GM18861 (cell line): Measurements from ENCODE around the gene BAG2.
A peak's percentile ranks its signal among the peaks of the same experiment; 100 is the strongest.

Experiments
- ATAC-seq: cut with Tn5 transposase; IDR thresholded peaks from one replicate; pipeline ENCODE4 v1.9.1; 2021; ENCODE audit not compliant: unreplicated experiment

BAG2 gene

DNA sequence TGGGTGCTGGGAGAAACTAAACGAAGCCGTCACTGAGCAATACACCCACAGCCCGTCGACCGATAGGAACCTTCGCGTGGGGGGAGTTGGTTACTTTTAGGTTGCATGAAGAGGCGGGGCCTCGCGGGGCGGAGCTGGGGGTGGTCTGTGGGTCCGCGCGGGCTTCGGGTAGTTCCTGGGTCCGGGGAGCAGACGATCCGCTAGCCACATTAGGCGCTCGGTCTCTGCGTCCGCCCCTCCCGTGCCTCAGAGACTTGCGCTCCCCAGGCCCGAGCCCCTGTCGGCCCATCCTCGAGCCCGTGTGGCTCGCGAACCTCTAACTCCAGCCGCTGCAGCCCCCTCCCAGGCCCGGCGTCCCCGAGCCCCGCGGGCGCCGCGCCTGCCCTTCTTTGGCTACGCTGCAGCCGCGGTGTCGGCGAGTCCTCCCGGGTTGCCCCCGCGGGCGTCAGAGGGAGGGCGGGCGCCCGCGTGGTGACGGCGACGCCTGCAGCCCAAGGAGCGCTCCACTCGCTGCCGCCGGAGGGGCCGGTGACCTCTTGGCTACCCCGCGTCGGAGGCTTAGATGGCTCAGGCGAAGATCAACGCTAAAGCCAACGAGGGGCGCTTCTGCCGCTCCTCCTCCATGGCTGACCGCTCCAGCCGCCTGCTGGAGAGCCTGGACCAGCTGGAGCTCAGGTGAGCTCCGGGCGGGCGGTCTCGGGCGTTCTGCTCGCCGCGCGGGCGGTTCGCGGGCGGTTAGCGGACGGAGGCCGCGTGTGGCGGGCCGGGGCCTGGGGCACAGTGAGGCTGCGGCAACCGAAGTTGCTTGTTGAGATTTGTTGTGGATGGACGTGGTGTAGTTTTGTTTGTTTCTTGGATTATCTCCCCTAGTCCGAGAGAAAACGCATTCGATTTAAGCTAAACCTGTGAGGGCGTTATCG lies at the start of gene BAG2:
Gene BAG2 (plus strand): TSS at position 191 of the 920 bp plus-strand sequence. CDS start 372 bp downstream, at position 563.
- ATAC-seq = peak; percentile 88

DNA sequence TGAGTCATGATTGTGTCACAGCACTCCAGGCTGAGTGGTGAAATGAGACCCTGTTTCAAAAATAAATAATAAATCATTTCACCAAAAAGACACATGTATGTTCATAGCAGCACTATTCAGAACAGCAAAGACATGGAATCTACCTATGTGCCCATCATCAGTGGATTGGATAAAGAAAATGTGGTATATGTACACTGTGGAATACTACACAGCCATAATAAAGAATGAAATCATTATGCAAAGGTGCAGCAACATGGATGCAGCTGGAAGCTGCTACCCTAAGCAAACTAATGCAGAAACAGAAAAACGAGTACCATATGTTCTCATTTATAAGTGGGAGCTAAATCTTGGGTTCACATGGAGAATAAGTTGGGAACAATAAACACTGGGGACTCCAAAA lies 49.0 kb upstream of the BAG2 start:
- no peak for ATAC-seq

DNA sequence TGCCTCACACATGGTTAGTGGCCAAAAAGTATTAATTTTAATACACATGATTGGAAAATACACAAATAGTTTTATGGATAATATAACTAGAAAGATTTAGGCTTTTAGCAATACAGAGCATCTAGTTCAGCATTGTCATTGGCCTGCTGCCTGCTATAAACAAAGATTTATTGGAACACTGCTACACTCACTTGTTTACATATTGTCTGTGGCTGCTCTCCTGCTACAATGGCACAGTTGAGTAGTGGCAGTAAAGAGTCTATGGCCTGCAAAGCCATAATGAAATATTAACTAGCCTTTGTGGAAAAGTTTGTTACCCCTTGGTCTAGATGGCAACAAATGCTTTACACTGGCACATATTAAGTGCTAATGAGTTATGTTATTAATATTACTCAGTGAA lies 44.4 kb upstream of the BAG2 start:
- ATAC-seq = no peak

DNA sequence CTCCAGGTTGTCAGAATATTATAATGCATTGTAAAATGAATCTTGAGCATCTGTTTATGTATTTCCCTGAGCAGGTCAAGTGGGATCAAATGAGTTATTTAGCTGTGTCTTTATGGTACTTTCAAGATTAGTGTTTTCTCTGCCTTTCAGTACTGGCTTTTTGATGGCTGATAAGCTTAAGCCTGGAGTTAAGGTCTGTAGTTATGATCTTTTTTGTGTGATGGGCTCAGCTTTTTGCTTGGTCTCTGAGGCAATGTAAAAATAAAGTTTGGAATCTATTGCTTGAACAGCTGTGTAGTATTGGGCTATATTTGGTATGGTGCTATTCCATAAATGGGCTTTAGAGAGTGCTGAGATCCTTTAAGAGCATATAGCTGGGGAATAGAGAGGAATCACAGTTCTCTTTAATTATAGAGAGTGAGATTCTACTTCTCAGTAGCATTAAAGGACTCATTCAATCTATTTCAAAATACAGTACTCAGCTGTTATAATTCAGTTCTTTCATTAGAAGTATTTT lies 41.4 kb upstream of the BAG2 start:
- ATAC-seq = no peak

DNA sequence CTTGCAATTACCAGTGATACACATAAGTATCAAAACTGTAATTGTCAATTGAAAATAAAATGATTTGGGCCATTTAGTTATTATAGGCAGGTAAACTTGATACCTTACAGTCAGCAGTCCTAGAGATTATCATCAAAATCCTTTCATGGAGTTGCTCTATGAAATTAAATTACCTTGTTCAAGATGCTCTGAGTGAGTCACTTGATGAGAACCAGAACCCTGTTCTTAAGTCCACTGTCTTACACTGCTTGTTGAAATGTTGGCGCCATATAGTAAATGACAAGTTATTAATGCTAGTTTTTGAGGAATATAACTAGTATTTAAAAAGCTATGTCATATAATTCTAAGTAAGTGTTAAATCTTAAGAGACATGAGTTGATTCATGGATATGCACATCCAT lies 37.2 kb upstream of the BAG2 start:
- ATAC-seq = no peak

DNA sequence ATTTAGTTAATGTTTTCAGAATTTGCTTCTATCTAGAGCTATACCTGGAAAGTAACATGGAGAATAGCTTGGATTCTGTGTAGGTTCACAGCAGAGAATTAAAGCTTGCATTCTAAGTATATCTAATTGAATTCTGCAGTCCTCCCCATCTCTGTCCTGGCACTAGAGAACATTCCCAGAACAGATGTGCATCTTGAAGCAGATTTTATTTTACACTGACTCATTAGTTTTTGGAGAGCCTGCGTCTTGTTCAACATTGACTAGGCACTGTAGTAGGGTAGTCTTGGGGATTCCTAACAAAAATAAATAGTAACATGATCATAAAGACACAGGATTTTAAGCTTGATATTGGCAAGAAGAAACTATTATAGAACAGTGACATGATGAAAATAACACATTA lies 36.2 kb upstream of the BAG2 start:
- no peak for ATAC-seq

DNA sequence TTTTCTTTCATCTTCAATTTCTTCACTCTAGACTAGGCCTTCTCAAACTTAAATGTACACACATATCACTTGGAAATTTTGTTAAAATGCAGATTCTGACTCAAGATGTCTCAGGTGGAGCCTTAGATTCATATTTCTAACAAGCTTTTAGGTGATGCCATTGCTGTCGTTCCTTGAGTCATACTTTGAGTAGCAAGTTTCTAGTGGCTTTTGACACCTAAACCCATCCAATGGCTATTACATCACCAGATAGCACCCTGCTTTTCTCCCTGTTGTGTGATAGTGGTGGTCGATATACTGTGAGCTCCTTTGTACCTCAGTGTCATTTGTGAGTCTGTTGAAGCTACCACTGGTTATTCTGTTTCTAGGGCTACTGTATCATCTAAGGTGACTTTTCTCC lies 34.8 kb upstream of the BAG2 start:
- ATAC-seq = no peak

DNA sequence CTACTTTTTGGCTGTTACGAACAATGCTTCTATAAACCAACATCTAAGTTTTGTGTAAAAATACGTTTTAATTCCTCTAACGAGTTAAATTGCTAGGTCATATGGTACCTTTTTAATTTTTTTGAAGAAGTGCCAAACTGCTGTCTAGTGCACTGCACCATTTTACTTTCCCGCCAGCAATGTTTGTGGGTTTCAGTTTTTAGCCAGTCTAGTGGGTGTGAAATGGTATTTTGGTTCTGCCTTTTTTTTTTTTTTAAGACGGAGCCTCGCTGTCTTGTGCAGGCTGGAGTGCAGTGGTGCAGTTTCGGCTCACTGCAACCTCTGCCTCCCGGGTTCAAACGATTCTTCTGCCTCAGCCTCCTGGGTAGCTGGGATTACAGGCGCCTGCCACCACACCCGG lies 34.1 kb upstream of the BAG2 start:
- ATAC-seq = no peak

DNA sequence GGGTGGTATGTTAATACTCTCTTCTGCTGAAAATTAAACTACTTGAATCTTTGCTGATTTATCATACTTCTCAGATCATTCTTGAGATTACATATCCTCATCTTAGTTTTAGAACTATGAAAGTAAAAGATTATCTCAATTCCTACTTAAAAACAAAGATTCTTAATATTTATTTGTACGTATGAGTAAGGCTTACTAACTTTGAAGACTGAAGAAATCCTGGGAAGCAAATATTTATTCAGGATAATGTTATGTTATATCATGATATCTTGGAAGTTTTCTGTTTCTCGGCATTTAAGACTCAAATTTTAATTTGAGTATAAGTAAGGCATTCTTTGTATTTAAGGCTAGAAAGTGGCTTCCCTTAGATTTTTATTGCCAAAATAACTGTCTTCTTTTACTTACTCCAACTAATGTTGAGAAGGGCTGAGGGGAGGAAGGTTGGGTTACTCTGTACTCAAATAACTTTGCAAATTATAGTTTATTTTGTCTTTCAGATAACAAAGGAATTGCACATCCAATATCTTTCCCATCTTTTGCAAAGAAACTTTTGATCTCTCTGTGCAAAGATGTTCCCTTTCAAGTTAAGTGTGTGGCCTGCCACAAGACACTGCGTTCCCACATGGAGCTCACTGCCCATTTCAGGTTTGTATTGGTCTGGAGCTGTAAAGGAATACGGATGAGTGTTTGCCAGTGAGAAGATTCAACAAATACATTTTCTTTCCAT lies 30.5 kb upstream of the BAG2 start:
- no peak for ATAC-seq

DNA sequence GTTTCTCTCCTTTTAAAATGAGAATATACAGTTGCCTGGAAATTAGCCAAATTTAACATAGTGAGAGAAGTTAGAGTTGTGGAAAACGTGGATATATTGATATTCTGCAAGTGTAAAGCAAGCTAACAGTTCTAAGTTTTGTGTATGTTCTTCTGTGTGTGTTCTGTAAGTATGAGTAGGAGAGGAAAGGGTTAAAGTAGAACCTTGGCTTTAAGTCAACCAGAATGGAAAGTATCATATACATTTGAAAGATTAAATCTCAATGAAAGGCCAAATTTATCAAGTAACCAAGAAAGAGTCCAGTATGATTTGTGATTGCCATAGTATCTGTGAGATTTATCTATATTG lies 30.0 kb upstream of the BAG2 start:
- ATAC-seq = no peak

DNA sequence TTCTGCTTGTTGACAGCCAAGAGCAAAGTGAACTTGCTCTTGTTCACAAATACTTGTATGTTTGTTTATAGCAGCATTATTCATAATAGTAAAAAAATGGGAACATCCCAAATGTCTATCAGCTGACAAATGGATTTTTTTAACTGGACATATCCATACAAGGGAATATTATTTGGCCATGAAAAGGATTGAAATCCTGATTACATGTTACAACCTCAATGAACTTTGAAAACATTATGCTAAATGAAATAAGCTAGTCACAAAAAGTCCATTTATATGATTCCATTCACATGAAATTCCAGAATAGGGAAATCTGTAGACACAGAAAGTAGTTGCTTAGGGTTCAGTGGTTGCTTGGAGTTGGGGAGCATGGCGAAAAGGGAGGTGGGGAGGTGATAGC lies 28.4 kb upstream of the BAG2 start:
- no peak for ATAC-seq

DNA sequence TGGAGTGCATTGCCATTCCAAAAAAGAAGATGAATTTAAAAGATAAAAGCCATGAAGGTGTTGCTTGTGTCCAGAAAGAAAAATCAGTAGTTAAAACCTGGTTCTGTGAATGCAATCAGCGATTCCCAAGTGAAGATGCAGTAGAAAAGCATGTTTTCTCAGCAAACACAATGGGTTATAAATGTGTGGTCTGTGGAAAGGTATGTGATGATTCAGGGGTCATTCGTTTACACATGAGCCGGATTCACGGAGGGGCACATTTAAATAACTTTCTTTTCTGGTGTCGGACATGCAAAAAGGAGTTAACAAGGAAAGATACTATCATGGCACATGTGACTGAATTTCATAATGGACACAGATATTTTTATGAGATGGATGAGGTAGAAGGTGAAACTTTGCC lies 24.7 kb upstream of the BAG2 start:
- no peak for ATAC-seq

DNA sequence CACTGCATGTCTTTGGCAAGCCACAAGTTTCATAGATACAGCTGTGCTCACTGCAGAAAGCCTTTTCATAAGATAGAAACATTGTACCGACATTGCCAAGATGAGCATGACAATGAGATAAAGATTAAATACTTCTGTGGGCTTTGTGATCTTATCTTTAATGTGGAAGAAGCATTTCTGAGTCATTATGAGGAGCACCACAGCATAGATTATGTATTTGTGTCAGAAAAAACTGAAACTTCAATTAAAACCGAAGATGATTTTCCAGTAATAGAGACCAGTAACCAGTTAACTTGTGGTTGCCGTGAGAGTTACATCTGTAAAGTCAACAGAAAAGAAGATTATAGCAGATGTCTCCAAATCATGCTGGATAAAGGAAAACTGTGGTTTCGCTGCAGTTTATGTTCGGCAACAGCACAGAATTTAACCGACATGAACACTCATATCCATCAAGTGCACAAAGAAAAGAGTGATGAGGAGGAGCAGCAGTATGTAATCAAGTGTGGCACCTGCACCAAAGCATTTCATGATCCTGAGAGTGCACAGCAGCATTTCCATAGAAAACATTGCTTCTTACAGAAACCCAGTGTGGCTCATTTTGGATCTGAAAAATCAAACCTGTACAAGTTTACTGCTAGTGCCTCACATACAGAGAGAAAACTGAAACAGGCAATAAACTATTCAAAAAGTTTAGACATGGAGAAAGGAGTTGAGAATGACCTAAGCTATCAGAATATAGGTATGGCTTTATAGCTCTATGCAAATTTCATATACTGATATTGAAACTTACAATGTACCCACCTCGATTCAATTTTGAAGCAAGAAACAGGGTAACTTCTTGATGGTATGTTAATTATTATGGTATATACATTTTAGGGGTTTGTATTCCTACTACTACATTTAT lies 23.9 kb upstream of the BAG2 start:
- no peak for ATAC-seq

DNA sequence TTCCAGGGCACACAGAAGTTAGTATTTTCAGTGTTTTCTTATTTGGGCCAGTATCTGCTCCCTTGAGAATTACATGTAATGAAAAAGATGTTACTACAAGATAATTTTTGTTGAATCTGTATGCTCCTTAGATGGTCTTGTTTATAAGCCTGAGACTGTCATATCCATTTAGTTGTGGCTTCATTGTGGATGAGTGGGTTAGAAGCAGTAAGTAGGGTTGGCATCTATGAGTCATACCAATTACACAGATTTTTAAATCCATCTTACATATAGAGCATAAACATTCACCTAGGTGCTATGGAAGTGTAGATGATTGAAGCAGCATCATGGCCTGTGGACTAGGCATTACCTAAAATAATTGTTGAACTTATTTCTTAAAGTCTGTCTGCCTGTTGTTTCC lies 13.5 kb upstream of the BAG2 start:
- no peak for ATAC-seq

DNA sequence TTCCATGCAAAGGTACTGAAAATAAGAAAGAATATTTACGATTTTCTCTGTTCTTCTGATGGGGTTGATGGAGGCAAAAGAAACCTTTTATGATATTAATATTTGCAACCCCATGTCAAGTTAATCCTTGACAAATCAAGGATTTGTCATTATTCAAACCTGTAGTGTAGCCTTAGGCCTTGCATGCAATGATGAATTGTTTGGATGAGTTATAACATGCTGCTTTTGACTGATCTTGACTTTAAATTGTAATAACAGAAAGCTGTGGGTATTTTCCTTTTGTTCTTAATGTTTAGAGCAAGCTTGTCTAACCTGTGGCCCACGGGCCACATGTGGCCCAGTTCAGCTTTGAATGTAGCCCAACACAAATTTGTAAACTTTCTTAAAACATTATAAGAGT lies 13.0 kb upstream of the BAG2 start:
- no peak for ATAC-seq

DNA sequence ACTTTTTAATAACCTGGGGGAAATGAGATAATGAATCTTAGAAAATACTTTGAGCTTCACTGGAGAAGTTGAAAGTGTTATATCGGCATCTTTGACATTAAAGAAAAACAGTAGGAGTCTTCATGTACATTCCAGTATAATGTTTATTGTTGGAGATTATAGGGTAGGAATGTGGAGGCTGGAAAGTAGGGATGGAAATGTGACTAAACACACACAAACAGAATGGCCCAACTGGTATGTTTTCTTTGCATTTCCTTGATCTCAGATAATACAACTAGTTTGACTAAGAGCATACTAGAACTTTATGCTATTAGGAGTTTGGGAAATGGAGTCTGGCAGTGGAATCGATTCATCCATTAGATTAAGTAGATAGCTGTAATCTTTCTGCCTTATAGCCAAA lies 10.1 kb upstream of the BAG2 start:
- no peak for ATAC-seq

DNA sequence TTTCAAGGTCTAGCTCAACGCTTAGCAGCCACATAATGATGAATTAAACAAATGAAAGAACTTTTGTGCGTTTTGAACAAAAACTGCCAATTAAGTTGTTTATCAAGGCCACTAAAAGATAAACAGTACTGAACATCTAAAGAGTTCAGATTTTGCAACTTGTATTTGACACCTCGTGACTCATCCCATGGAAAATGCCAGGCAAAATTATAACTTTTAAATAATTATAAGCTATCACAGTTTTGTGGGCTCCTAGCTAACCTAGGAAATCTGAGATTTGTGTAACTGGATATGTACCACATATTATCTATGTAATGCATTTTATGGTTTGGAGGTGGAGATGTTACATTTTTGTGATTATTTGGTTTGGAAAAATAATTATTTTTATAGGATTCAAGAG lies 9.6 kb upstream of the BAG2 start:
- no peak for ATAC-seq

DNA sequence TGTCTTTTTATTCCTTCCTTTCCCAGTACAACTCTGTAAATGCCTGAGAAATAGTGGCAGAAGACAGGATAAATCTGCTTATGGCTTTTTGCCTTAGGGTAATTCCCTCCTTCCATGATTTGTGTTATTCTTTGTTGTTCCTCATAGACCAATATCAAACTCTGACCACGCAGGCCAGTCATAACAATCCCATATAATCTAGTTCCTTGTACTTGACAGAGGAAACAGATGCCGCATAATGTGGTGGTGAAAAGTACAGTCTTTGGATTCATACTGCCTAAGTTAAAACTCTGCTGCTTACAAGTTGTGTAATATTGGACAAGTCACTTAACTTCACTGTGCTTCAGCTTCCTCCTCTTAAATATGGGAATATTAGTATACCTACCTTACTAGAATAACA lies 8.2 kb upstream of the BAG2 start:
- ATAC-seq = no peak

DNA sequence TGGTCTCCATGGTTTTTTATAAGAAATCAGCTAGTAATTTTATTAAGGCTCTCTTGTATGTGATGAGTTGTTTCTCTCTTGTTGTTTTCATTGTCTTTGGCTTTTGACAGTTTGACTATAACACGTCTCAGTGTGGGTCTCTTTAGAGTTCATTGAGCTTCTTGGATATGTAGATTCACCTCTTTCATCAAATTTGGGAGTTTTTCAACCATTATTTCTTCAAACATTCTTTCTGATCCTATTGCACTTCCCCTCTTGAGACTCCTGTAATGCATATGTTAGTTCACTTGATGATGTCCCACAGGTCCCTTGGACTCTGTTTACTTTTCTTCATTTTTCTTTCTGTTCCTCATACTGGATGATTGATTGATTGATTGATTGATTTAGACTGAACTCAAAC lies 7.0 kb upstream of the BAG2 start:
- ATAC-seq = no peak

DNA sequence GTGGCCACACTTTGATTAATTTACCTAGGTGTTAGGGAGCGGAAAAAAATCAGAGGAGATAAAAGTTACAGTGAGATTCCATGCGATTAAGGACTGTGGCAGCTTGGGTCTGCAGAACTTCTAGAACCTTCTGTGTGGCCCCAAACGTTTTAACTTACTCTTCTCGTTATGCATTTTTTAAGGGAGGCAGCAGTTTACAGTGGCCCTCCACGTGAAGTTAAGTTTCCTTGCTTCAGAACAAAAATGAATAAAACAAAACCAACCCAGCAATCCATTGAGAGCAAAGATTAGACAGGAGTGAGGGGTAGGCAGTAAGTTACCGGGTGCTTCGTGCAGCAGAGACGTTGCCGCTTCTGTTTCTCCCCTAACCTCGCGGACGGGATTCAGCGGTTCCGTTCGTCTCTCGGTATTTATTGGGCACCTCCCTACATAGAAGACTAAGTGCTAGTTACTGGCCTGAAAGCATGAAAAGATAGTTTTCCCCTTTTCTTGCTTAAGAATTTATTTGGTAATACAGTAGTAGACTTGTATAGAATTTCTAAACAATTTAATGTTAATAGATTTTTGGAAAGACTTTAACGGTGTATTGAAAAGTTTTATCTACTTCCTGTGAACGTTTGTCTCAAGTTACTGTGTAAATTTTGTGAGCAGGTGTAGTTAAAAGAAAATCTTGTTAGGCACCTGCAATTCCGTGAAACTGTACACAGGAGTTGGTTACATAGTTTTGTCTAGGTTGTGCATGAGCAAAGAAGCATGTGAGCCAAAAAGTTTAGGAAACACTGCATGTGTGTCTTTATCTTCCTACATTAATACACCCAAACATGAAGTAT lies 1.1 kb downstream of the BAG2 start:
- no peak for ATAC-seq
